HFFc6 (cell line): ENCODE measurements around the gene FSTL4. TPM values are rescaled to one million over a fixed set of nuclear protein-coding genes. Genes with fewer than 3 reads are reported as not detected.

Experiments
- DNase-seq: peaks from one replicate; pipeline ENCODE4 v3.0.0-alpha.2; 2018
- H3K27ac Mint-ChIP-seq: 2 replicates; pipeline ENCODE4 v1.8.0; 2020; ENCODE audit warnings: mild to moderate bottlenecking, mixed read lengths
- H3K27me3 Mint-ChIP-seq: 2 replicates; pipeline ENCODE4 v1.8.0; 2021; ENCODE audit warnings: mild to moderate bottlenecking, moderate library complexity, mixed read lengths; ENCODE audit not compliant: insufficient read depth
- H3K36me3 Mint-ChIP-seq: 2 replicates; pipeline ENCODE4 v1.8.0; 2021; ENCODE audit warnings: low read depth, mixed read lengths
- H3K4me1 Mint-ChIP-seq: 2 replicates; pipeline ENCODE4 v1.8.0; 2020; ENCODE audit warnings: low read depth, mixed read lengths
- H3K4me3 Mint-ChIP-seq: 2 replicates; pipeline ENCODE4 v1.8.0; 2020; ENCODE audit warnings: mild to moderate bottlenecking, moderate library complexity, mixed read lengths
- H3K9me3 Mint-ChIP-seq: 2 replicates; pipeline ENCODE4 v1.8.0; 2020; ENCODE audit warnings: mild to moderate bottlenecking, mixed read lengths
- CTCF ChIP-seq: fragments of 200-600 bp; sonication (generic); IDR thresholded peaks from 2 replicates; pipeline ENCODE4 v1.5.0; 2021; ENCODE audit warnings: antibody characterized with exemption, mild to moderate bottlenecking
- total RNA-seq, 6 experiments: library from RNA; stranded (reverse); fragmentation: NEBNext Ultra II Directional; extraction: Animal tissue kit (Norgen Biotek cat#: 25700); gene quantifications; 2 replicates in 1 of 6; 3 replicates in 5 of 6; pipeline ENCODE4 v1.2.3, GENCODE V29; 2021

FSTL4 gene
- total RNA-seq, 6 experiments from 2014 or later, result not detected

DNA sequence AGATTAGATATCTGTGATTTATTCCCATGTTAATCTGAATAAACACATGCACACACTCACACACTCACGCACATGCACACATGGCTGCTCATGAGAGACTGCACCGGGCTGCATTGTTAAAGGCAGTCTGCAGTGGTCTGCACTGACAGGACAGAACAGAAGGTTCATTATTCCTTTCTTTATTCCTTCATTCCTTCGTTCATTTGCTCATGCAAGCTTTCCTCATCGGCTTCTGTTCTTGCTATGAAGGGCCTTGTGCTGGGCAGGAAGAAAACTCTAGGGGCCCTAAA, 41.4 kb upstream of the FSTL4 start:
- no peak for DNase-seq
- TF ChIP-seq CTCF, result no peak
- no peaks in the 10 kb centered on the region for H3K4me1 Mint-ChIP-seq
- peaks cover 4% of the 10 kb centered on the region; the same call in 1 of the 2 replicates for H3K27me3 Mint-ChIP-seq
- H3K27ac Mint-ChIP-seq, result no peak overlapping the region
- H3K4me3 Mint-ChIP-seq, result no peak overlapping the region
- no peaks in the 10 kb centered on the region for H3K9me3 Mint-ChIP-seq
- no peaks in the 10 kb centered on the region for H3K36me3 Mint-ChIP-seq

DNA sequence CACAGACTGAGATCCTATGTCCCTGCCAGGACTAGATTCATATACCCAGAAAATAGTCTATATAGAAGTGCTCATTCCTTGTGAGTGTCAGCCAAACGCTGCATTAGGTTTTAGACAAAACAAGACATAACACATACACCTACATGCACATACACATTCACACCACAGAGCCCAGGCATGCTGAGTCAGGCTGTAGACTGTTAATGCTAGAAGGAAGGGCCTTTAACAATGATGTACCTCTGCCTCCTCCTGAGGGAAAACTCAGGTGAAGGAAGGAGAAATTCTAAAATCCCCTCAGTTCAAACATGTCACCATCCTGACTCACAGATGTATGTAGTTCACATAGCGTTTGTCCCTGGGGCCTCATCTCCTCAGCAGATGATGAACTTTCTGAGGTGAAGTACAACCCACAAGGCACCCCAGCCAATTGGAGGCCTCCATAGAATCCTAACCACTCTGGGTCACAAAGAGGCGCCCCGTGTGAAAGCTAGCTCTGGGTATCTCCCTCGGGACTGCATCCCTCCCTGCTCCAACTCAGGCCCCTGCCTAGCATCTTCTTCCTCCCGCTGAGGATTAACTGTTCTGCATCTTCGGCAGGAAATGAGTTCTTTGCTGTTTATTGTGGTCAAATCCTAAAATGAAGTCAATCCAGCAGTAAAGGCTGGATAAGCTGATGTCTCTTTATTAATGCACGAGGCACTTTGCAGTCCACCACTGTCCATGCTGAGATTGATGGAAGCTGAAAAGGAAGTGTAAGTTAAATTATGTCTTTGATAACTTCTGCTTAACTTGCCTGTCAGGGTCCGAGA, 40.8 kb upstream of the FSTL4 start:
- TF ChIP-seq CTCF, result no peak
- Mint-ChIP-seq H3K27ac (no peak overlapping the region), H3K4me3 (no peak overlapping the region)

DNA sequence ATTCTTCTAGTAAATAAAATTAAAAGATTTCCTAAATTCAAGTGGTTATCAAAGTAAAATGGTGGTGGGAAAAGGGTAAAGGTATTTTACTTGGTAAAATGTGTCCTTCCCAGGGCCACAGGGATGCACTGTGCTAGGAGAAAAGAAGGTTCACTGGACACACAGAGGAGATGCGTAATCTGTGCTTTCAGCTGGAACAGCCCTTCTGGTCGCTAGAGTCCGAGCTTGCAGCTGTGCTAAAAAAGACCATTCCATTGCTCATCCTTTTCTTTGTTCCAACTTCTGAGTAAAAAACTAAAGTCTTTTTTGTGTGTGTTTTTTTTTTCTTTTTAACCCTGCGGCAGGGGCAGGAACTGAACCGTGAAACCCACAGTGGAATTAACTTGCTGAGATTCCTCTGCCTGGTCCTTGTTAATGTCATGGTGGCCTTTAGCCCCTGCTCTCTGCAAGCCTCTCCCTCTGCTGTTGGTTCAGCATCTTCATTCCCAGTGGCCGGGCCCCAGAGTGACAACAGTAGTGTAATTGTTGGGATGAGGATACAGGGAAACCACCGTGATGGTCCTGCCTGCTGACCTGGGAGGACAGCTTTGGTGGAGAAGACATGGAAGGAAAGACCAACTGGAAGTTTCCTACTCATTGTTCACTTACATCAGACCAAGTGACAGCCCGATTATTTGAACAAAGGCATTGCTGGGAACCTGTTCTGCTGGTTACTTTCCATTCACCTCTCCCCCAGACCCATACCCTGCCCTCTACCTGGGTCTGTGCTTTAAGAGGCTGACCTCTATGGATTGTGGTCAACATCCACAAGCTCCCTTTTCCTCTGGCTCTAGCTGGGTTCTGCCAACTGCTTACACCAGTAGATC, 31.9 kb upstream of the FSTL4 start:
- no peak for TF ChIP-seq CTCF
- Mint-ChIP-seq H3K4me1 (no peaks in the 10 kb centered on the region), H3K9me3 (no peaks in the 10 kb centered on the region), H3K36me3 (no peaks in the 10 kb centered on the region), H3K27ac (no peak overlapping the region), H3K27me3 (peaks cover 8% of the 10 kb centered on the region; the same call in 1 of the 2 replicates), H3K4me3 (no peak overlapping the region)
- DNase-seq, result no peak

More for the DNA sequence above, 40.8 kb upstream of the FSTL4 start:
- DNase-seq, result no peak
- Mint-ChIP-seq H3K9me3 (no peaks in the 10 kb centered on the region), H3K4me1 (no peaks in the 10 kb centered on the region), H3K36me3 (no peaks in the 10 kb centered on the region), H3K27me3 (peaks cover 2% of the 10 kb centered on the region; the same call in 1 of the 2 replicates)

GRCh38 chr5:133643365-133643764, 31.0 kb upstream of the FSTL4 start:
- H3K27me3 Mint-ChIP-seq, result peaks cover 8% of the 10 kb centered on the region; the same call in 1 of the 2 replicates
- H3K4me3 Mint-ChIP-seq, result no peak overlapping the region
- H3K27ac Mint-ChIP-seq, result no peak overlapping the region
- TF ChIP-seq CTCF, result no peak
- no peaks in the 10 kb centered on the region for H3K9me3 Mint-ChIP-seq
- no peaks in the 10 kb centered on the region for H3K36me3 Mint-ChIP-seq
- DNase-seq, result no peak
- H3K4me1 Mint-ChIP-seq, result no peaks in the 10 kb centered on the region

DNA sequence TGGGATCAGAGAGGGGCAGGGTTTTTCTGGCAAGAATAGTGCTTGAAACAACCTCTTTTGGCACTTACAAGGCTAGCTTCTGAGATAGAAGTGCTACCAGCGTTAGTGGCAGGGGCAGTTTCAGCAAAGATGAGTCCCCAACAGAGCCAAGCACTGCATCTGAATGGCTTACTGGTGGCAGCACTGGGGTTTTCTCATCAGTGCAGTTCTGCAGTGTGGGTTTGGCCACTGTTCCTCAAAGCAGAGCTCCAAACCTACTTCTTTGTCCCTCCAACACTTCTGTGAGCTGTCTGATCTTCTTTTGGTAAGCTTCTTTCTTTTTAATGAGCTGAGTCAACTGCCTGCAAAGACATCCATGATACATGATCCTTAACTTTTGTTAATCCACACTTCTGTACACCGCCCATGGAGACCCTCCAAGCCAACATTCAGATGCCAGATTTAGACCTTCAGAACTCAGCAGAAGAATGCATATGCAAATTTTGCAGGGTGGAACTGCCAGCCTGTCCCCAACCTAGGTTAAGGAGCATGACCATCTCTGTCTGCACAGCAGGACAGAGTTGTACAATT, 29.9 kb upstream of the FSTL4 start:
- DNase-seq, result no peak
- H3K4me1 Mint-ChIP-seq, result no peaks in the 10 kb centered on the region
- peaks cover 8% of the 10 kb centered on the region; the same call in 1 of the 2 replicates for H3K27me3 Mint-ChIP-seq
- no peak for TF ChIP-seq CTCF
- no peaks in the 10 kb centered on the region for H3K9me3 Mint-ChIP-seq
- no peak overlapping the region for H3K4me3 Mint-ChIP-seq
- H3K27ac Mint-ChIP-seq, result no peak overlapping the region
- no peaks in the 10 kb centered on the region for H3K36me3 Mint-ChIP-seq
